Epithelial cell of esophagus (primary cell): ENCODE results near the gene KLK13.

Experiments used
- DNase-seq: peaks from one replicate; pipeline ENCODE4 v3.0.0; 2010; ENCODE audit warnings: low read depth
- H3K4me3 ChIP-seq: 2 replicates; pipeline ENCODE4 v1.5.1; 2011; ENCODE audit warnings: mild to moderate bottlenecking, low read length, control low read depth
- CTCF ChIP-seq: IDR thresholded peaks from 2 replicates; pipeline ENCODE4 v1.5.1; 2011; ENCODE audit warnings: low read depth, mild to moderate bottlenecking, low read length, control low read depth, inconsistent platforms; ENCODE audit not compliant: insufficient read depth; ENCODE audit errors: missing control alignments

KLK13 gene

GRCh38 chr19:51007488-51007887, 57.4 kb downstream of the KLK13 start:
- no peak overlapping the region for H3K4me3 ChIP-seq
- DNase-seq = no peak
- TF ChIP-seq CTCF = no peak

GRCh38 chr19:51006406-51006805, 58.5 kb downstream of the KLK13 start:
- no peak for DNase-seq
- TF ChIP-seq CTCF = no peak
- no peak overlapping the region for H3K4me3 ChIP-seq
